ENCODE measurements around the gene MEG3.

MEG3 gene

GRCh38 chr14:100879782-100880181 lies 53.9 kb downstream of the MEG3 start:
- in situ Hi-C loops (cut with MboI; ENCODE audit: low sequenced_read_pairs, unreplicated experiment), result no loop called here
- DNase-seq (ENCODE audit: low spot score), result no peak
- TF ChIP-seq CTCF (IDR thresholded peaks at IDR 0.05; ENCODE audit: borderline replicate concordance, control extremely low read depth, extremely low read depth, insufficient read depth, missing control alignments), result no peak

GRCh38 chr14:100880271-100881101 lies 54.6 kb downstream of the MEG3 start:
- in situ Hi-C loops (cut with MboI; ENCODE audit: low sequenced_read_pairs, unreplicated experiment), result no loop called here

GRCh38 chr14:100881211-100882025 lies 55.5 kb downstream of the MEG3 start:
- DNase-seq (ENCODE audit: low spot score), result no peak
- TF ChIP-seq CTCF (IDR thresholded peaks at IDR 0.05; ENCODE audit: borderline replicate concordance, control extremely low read depth, extremely low read depth, insufficient read depth, missing control alignments), result no peak
- in situ Hi-C loops (cut with MboI; ENCODE audit: low sequenced_read_pairs, unreplicated experiment), result no loop called here

More at GRCh38 chr14:100880271-100881101, 54.6 kb downstream of the MEG3 start:
- no peak for TF ChIP-seq CTCF (IDR thresholded peaks at IDR 0.05; ENCODE audit: borderline replicate concordance, control extremely low read depth, extremely low read depth, insufficient read depth, missing control alignments)
- no peak for DNase-seq (ENCODE audit: low spot score)

- in situ Hi-C loops (cut with MboI; ENCODE audit: low sequenced_read_pairs, unreplicated experiment), result no loop called here
- no peak for DNase-seq (ENCODE audit: low spot score)
- no peak for TF ChIP-seq CTCF (IDR thresholded peaks at IDR 0.05; ENCODE audit: borderline replicate concordance, control extremely low read depth, extremely low read depth, insufficient read depth, missing control alignments)
Observed at GRCh38 chr14:100882026-100882967, 56.4 kb downstream of the MEG3 start.

- in situ Hi-C loops (cut with MboI; ENCODE audit: low sequenced_read_pairs, unreplicated experiment), result no loop called here
- DNase-seq (ENCODE audit: low spot score), result no peak
- no peak for TF ChIP-seq CTCF (IDR thresholded peaks at IDR 0.05; ENCODE audit: borderline replicate concordance, control extremely low read depth, extremely low read depth, insufficient read depth, missing control alignments)
Observed at GRCh38 chr14:100882991-100883788, 57.3 kb downstream of the MEG3 start.

Data from GM13976 (cell line).